ENCODE measurements around the gene NMUR1.

GRCh38 chr2:231521443-231521842, 8.8 kb downstream of the NMUR1 start:
- TF ChIP-seq CTCF (IDR thresholded peaks at IDR 0.05) (no peak), ZFX (IDR thresholded peaks at IDR 0.05; ENCODE audit: borderline replicate concordance) (no peak)
